NCI-H510A treated with DMSO at 0.1 percent for 48 hours (cell line): Measurements from ENCODE around the gene PGAM1.
"Not testable (repeated sequence)": the region's sequence is repeated elsewhere in the genome, so short reads cannot be mapped to it uniquely, and the experiment has no call there.

Experiments used
- DNase-seq: peaks from one replicate; lab custom pipeline; 2025; lab: John Stamatoyannopoulos, UW

The PGAM1 gene

DNA sequence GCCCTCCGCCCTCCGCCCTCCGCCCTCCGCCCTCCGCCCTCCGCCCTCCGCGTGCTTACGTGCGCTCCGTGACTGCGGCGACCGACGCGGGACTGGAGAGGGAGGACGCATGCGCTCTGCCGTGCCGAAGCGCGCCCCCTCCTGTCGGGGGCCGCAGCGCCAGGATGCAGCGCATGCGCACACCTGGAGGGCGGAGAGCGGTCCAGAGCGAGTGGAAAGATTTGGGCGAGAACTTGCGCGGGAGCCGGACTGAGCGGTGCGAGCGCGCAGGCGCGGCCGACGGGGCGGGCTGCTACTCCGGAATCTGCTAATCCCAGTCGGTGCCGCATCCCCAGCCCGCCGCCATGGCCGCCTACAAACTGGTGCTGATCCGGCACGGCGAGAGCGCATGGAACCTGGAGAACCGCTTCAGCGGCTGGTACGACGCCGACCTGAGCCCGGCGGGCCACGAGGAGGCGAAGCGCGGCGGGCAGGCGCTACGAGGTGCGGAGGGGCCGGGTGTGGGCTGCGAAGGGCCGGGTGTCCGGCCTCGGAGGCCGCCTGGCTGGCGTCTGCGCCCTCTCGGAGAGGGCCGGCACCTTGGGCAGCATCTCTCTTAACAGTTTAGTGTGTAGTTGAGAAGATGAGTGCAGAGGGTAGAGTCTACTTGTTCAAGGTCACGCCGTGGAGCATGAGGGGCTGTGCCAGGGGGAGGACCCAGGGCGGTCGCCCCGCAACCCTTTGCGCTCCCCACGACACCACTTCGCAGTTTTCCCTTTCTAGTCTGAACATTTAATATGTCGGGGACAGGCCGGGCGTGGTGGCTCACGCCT lies at the start of gene PGAM1:
Gene PGAM1 (plus strand): TSS at position 228 of the 812 bp plus-strand sequence. CDS start 117 bp downstream, at position 345.
- peak; percentile 92 for DNase-seq

DNA sequence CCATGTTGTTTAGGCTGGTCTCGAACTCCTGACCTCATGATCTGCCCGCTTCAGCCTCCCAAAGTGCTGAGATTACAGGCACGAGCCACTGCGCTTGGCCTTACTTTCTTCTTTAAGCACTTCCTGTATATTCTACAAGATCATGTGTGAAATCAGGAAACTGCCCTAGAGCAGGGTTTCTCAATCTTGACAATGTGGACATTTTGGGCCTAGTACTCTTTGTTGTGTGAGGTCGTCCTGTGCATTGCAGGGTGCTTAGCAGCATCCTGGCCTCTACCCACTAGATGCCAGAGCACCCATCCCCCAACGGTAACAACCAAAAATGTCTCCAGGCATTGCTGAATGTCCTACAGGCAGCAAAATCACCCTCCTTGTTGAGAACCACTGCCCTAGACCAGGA lies 49.6 kb upstream of the PGAM1 start:
- no peak for DNase-seq

DNA sequence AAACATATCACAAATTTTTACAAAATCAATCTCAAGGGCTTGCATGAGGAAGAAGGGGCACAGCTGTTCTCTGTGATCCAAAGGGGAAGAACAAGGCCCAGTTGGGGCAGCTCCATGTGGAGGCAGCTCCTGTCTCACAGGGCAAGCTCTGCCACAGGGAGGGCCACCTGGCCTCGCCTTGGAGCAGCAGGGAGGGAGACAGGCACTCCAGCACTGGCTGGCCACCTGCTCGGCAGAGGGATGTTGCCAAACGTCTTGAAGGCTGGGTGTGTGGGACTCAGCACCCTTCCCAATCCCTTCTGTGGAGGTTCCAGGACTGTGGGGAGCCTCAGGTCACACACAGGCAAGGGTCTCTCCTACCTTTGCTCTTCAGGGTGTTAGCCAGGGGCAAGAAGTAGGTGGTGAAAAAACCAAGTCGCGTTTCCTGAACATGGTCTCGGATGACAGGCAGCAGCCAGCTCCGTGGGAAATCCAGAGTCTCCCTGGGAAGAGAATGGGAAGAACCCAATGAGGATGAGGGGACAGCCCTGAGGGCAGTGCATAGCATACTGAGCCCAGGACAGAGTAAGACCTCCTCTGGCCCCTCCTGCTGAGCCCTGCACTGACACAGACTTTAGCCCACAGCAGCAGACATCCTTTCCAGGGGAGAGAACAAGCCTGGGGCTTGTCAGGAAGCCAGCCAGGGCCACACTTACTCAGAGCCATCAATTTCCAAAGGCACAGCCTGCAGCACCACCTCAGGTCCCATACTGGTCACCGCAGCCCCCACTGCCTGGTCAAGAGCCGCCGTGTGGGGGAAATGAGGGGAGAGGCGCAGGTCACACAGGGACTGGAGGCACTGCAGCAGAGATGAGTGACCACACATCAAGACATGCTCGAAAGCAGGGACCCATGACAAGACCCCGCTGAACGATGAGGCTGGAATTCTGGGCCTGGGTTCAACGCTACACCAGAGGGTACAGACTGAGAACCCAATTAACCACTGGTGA lies 46.8 kb upstream of the PGAM1 start:
- DNase-seq, result no peak

DNA sequence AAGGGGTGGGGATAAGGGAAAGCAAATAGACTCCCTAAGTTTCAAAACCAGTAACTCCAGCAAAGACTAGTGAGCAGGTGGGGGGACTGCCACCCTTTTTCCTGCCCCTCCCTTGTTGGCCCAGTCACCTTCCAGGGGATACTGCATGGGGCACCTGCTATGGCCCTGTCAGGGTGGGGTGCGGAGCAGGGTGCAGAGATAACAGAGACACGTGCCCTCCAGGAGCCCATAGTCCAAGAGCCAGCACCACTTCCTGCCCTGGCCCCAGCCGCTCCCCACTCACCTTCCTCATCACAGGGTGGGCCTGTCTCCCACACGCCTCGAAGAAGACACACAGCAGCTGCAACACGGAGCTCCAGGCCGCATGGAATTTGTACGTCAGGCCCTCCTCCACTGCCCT lies 45.5 kb upstream of the PGAM1 start:
- no peak for DNase-seq

DNA sequence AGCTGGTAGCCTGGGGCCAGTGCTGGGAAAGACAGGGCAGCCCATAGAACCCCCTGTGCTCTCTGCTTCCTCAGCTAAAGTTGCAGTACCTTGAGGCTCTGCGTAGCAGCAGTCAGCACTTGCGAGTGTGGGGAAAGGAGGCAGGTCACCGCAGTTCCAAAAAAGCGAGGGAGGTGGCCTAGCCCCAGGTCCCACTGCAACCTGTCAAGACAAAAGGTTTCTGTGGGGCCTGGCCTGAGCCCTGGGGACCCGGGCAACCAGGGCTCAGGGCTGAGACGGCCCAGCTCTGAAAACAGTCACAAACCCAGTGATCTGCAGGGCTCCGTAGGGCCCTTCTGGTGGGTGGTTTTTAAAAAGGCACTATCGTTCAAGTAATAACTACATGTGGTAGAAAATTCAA lies 44.4 kb upstream of the PGAM1 start:
- DNase-seq, result no peak

DNA sequence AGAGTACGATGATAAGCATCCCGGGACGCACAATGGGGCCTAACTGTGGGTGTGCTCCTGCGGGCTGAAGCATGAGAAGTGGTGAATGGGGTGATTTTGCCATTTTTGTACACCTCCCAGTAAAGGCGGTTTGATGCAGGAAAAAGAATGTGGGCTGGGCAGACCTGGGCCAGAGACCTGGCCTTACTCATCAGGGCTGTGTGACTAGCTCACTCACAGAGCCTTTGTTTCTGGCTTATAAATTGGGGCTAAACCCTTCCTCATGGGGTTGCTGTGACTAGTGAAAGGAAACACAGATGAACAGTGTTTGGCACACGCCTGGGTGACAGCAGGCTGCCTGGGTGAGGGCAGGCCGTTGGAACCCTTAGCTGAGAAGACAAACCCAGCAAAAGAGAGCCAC lies 42.8 kb upstream of the PGAM1 start:
- DNase-seq, result no peak

DNA sequence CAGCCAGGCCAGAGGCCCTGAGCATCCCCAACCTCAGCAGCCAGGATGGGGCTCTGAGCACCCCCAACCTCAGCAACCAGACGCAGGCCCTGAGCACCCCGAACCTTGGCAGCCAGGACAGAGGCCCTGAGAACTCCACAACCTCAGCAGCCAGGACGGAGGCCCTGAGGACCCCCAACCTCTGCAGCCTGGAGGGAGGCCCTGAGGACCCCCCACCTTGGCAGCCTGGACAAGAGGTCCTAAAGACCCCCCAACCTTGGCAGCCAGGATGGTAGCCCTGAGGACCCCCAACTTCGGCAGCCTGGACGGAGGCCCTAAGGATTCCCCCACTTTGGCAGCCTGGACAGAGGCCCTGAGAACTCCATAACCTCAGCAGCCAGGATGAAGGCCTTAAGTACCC lies 41.8 kb upstream of the PGAM1 start:
- DNase-seq, result no peak

DNA sequence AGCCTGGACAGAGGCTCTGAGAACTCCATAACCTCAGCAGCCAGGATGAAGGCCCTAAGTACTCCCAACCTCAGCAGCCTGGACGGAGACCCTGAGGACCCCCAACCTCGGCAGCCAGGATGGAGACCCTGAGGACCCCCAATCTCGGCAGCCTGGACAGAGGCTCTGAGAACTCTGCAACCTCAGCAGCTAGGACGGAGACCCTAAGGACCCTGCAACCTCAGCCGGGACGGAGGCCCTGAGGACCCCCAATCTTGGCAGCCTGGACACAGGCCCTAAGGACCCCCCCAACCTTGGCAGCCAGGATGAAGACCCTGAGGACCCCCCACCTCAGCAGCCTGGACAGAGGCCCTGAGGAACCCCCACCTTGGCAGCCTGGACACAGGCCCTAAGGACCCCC lies 41.4 kb upstream of the PGAM1 start:
- no peak for DNase-seq

DNA sequence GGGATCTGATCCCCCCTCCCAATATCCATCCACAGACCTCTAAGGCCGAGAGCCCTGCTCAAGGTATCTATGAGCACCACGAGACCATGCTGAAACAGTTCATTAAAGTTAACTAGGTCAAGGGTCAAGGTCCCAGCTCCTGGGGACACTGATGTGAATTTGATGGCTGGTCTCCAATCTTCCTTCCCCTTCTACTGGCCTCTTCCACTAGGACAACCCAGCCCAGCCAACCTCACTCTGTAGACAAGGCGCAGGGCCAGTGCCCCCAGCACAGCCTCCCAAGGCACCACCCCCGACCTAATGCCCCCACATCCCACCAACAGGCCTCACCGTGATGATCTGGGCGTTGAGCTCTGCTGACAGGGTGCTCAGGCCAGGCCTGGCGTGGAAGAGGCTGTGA lies 40.4 kb upstream of the PGAM1 start:
- no peak for DNase-seq

DNA sequence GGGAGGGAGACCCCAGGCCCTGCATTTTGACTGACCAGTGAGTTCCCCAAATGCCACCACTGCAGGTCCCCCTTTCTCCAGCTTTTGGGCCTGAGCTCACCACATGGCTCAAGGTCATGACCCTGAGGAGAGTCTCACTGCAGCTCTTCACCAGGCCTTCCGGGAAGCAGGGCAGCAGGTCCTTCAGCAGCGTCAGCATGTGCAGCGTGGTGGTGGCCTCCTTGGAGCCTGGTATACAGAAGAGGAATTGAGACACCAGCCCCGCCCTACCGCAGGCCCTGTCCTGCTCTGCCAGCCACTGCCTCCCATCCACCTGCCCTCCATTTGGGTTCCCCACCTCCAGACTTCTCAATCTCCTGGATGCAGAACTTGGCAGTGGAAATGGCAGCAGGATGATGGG lies 37.8 kb upstream of the PGAM1 start:
- no peak for DNase-seq

DNA sequence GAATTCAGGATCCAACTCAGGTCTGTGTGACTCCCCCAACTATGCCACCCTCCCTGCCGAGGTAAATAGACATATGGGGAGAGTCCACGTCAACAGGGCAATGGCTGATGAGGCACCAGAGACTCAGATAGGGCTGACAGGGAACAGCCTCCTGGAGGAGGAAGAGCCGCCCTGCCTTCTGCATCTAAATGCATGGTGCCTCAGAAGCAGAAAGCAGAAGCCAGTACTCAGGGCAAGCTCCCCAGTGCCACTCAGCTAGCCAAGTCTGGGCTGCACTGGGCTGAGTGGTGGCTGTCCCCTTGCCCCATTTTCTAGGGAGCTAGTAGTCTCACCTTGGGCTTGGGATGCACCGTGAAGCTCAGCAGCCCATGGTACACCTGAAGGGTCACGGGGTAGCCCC lies 35.9 kb upstream of the PGAM1 start:
- no peak for DNase-seq

DNA sequence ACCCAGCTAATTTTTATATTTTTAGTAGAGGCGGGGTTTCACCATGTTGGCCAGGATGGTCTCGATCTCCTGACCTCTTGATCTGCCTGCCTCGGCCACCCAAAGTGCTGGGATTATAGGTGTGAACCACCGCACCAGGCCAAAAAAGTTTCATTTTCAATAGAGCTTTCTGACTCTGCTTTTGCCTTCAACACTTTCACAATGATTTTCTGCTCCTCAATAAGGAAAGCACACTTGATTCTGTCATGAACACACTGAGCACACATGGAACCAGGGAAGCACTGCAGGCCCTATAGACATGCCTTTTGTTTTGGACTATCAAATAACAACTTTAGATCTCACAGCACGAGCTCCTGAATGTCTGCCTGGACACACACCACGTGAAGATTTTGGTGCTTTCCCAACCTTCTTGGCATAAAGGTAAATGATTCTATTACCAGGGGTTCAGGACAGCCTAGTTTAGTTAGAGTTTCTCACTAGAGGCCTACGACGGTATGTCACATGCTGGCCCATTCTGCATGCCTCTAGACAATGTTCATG lies 32.9 kb upstream of the PGAM1 start:
- no peak for DNase-seq

DNA sequence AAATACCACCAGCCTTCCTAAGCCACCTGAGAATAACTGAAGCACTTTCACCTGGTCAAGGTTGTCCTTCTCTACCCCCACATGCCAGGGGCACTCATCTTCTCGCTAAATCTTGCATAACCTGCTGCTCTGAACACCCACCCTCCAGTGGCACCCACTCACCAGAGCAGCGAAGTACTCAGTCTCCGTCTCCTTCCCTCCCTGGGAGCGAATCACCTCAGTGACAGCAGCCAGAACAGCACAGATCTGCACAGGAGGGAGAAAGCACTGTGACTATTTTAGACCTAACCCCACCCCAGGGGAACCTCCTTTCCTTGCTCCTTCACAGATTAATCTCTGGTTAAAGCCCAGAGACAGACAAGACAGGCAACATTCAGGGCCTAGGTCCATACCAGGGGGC lies 29.9 kb upstream of the PGAM1 start:
- DNase-seq, result no peak

DNA sequence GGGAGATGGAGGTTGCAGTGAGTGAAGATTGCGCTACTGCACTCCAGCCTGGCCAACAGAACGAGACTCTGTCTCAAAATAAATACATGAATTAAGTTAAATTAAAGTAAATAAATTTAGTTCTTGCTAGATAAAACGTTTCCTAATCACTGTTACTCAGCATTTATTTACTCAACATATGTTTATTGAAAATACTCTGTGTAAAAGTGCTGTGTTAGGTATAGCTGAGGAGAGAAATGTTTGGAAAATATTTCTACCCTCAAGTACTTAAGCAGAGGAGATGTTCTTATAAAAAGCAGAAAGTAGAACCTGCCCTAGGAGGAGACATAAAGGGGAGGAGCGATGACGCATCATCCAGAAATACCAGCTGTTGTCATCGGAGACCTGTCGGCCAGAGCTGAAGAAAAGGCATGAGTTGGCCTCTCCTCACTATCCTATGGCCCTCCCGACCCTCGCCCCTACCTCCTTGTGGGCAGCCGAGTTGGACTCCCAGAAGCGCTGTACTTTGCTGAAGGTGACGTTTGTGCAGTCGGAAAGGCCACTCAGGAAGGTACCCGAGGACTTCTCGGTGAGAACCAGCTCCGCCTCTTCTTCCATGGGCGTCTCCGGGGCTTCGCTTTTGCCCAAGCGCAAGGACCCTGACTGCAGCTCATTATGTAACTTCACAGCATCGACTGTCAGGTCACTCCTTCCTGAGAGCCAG lies 26.0 kb upstream of the PGAM1 start:
- peak; percentile 77 for DNase-seq

DNA sequence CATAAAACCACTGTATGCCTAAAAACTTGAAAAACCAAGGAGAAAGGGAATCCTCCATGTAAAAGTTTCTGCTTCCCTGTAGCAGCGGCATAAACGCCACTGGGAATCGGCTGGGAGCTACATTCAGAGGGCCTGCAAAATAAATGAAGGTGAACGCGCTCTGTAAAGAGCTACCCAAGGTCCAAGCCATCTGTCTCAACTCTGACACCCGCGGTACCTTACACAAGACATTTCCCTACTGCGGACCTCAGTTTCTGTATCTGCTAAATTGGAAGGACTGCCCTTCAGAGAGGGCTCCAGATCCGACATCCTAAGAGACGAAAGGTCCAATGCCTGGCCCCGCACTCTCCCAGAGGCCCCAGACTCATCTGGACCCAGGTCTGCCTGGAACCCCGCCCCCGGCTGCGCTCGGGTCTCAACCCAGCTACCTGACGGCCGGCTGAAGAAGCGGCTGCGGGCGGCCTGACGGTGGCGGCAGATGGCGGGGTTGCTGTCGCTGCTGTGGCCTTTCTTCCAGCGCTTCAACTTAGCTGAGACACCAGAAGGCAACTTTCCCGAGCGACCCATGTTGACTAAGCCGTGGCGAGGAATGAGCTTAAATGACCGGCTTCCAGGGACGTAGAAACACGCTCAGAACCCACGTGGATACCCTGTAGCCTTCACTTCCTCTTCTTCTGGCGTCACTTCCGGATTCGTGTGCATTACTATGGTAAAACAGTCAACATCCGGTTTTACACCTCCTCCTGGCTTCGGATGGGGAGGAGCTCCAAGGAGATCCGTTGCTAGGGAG lies 25.1 kb upstream of the PGAM1 start, which contains the start of gene RRP12:
Gene RRP12 (minus strand): TSS at position 676 of the 790 bp plus-strand sequence. CDS start 109 bp downstream, at position 567.
- peak; percentile 97 for DNase-seq

DNA sequence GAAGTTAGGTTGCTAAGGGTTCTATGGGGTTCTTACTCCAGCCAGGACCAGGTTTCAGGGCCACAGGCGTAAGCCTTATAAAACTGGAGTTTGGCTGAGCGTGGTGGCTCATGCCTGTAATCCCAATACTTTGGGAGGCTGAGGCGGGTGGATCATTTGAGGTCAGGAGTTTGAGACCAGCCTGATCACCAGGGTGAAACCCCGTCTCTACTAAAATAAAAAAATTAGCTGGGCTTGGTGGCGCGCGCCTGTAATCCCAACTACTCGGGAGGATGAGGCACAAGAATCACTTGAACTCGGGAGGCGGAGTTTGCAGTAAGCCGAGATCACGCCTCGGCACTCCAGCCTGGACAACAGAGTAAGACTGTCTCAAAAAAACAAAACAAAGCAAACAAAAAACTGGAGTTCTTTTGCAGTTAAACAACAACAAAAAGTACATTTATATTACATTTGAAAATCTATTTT lies 24.5 kb upstream of the PGAM1 start:
- DNase-seq, result no peak

DNA sequence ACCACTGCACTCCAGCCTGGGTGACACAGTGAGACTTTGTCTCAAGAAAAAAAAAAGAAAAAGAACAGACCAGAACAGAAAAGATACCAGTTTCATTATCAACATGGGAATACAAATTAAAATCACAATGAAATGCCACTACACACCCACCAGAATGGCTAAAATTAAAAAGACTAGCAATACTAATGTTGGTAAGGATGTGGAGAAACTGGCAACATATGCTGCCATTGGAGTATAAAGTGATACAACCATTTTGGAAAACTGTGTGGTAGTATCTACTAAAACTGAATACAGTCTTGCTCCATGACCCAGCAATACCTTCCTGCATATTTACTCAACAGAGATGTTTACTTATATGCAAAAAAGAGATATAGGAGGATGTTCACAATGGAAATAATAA lies 21.9 kb upstream of the PGAM1 start:
- DNase-seq, result no peak

DNA sequence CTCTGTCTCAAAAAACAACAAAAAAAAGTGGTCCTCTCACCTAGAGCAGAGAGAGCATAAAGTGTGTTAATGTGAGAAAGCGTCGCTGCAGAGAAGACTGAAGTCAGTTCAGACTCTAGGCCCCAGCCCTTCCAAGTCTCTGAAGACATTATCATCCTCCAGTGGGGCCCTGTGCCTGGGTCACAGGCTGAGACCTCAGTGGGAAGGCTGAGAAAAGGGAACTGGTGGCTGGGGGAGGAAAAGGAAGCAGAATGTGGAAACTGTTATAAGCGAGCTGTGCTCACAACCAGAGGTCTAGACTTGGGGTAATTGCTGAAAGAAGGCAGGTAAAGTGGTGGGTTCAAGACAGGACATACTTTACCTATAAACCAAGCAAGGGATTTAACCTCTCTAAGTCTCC lies 19.9 kb upstream of the PGAM1 start:
- no peak for DNase-seq

DNA sequence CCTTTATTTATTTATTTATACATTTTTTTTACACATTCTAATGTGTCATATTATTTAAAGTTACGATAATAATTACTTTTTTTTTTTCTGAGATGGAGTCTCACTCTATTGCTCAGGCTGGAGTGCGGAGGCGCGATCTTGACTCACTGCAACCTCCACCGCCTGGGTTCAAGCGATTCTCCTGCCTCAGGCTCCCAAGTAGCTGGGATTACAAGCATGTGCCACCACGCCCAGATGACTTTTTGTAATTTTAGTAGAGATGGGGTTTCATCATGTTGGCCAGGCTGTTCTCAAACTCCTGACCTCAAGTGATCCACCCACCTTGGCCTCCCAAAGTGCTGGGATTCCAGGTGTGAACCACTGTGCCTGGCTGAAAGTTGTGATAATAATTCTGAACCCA lies 19.5 kb upstream of the PGAM1 start:
- not testable (repeated sequence) for DNase-seq

DNA sequence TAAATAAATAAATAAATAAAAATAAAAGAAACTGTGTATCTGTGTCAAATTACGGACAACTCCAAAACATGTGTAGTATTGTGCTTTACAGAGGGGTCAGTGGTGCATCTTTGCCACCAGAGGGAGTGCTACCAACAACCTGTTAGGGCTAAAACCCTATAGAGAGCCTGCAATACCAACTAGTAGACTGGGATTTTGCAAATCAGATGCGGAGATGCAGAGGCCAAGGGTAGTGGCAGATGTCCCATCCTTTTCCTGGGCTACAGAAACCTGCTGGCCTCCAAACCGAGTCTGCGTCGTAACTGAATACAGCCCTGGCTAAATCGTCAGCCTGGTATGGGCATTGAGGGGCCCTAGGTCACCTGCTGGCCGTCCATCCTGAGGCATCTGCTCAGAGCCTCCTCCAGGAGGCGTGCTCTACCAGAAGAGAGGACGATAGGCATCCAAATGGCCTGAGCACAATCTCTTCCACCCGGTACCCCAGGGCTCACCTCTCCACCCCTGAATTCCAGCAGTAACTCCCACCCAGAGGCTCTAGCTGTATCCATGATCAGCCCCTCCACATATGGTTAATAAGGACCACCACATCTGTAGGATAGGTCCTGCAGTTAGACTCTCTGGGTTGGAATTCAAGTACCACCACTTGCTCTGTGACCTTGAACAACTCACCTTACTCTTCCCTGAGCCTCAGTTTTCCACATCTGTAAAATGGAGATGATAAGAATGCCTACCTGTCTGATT lies 18.6 kb upstream of the PGAM1 start:
- peak; percentile 95 for DNase-seq

DNA sequence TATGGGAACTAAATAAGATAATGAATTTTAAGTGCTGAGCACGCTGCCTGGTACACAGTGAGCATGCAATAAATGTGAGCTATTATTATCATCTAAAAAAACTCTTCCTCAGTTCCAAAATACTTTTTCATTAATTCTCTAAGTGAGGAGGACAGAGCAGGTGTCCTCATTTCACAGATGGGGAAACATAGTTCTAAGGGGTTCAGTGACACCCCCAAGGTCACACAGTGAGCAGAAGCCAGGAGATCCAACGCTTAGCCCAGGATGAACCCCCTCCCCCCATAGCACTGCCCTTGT lies 18.1 kb upstream of the PGAM1 start:
- DNase-seq, result no peak
